ACC112 (cell line): ENCODE results near the gene GADD45A.
"Not testable (repeated sequence)": the region's sequence is repeated elsewhere in the genome, so short reads cannot be mapped to it uniquely, and the experiment has no call there.

ENCODE experiments used
- H2AFZ ChIP-seq: fragments of 200-600 bp; sonication (generic); one replicate; pipeline ENCODE4 v1.6.0; 2017; ENCODE audit warnings: antibody characterized with exemption, low read length; ENCODE audit not compliant: unreplicated experiment
- H3K27ac ChIP-seq: fragments of 200-600 bp; sonication (generic); 2 replicates; pipeline ENCODE4 v1.5.1; 2014; ENCODE audit warnings: low read depth, mild to moderate bottlenecking, antibody characterized with exemption, low read length, moderate library complexity
- H3K27me3 ChIP-seq: fragments of 200-600 bp; sonication (generic); 2 replicates; pipeline ENCODE4 v1.6.1; 2014; ENCODE audit warnings: mild to moderate bottlenecking, antibody characterized with exemption, low read length, moderate library complexity, mixed read lengths; ENCODE audit not compliant: insufficient read depth
- H3K36me3 ChIP-seq: fragments of 200-600 bp; sonication (generic); 2 replicates; pipeline ENCODE4 v1.6.1; 2016; ENCODE audit warnings: mild to moderate bottlenecking, antibody characterized with exemption, low read length, moderate library complexity, mixed read lengths; ENCODE audit not compliant: insufficient read depth
- H3K4me1 ChIP-seq: fragments of 200-600 bp; sonication (generic); one replicate; pipeline ENCODE4 v1.6.1; 2016; ENCODE audit warnings: low read length, mixed read lengths; ENCODE audit not compliant: insufficient read depth, unreplicated experiment, control insufficient read depth
- H3K4me3 ChIP-seq: fragments of 200-600 bp; sonication (generic); 2 replicates; pipeline ENCODE4 v1.5.1; 2014; ENCODE audit warnings: mild to moderate bottlenecking, low read depth, low read length
- H3K79me2 ChIP-seq: fragments of 200-600 bp; sonication (generic); one replicate; pipeline ENCODE4 v1.6.0; 2016; ENCODE audit warnings: low read length; ENCODE audit not compliant: control insufficient read depth, unreplicated experiment, insufficient read depth

Gene GADD45A

DNA sequence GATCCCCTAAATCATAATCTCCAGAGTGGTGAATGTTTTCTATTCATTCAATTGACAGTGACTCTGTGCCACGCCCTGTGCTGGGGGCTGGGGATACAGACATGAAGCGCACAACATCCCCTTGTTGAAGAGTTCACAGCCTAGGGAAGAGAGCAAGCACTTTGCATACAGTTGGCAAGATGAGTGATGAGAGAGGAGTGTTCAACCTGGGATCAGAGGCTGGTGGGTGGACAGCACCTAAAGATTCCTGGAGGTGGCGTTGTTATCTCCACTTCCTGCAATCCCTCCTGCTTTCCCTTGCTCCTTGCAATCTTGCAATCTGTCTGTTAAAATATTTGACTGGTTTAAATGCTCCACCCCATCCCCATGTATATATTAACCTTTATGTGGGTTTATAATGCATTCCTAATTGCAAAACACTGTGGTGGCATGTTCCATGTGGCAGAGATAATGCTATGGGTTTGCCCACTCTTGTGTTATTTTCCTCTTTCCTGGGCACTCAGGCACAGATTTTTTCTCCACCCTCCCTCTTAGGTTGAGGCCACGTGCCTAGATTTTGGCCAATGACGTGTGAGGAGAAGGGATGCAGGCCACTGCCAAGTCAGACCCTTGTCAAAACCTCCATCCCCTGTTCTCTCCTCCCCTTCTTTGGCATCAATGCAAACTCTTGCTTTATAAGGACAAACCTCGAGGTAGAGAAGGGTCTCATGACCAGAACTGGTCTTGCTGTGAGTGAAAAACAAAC lies 36.2 kb upstream of the GADD45A start:
- no peaks in the 10 kb centered on the region for H3K27me3 ChIP-seq
- no peak overlapping the region for H3K4me3 ChIP-seq
- no peak overlapping the region for H2AFZ ChIP-seq
- peaks cover 40% of the 10 kb centered on the region for H3K4me1 ChIP-seq
- no peaks in the 10 kb centered on the region for H3K36me3 ChIP-seq
- H3K27ac ChIP-seq = no peak overlapping the region
- no peaks in the 10 kb centered on the region for H3K79me2 ChIP-seq

DNA sequence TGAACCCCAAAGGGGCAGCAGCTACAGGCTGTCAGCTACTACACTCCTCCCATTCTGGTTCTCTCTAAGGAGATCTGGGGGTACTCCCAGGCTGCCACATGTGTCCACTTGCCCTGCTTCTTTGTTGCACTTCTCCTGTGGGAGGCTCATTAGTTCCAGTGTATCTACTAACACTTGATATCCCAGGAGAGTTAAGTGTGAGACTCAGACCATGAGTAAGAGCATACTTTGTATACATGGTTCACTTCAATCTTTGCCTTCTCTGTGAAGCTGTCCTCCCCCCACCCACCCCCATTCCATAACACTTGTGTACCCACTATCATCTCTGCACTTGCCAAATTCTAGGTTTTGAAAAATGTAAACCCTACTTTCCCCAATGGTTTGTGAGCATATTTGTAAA lies 34.9 kb upstream of the GADD45A start:
- no peaks in the 10 kb centered on the region for H3K27me3 ChIP-seq
- H3K4me3 ChIP-seq = no peak overlapping the region
- H3K36me3 ChIP-seq = no peaks in the 10 kb centered on the region
- H2AFZ ChIP-seq = no peak overlapping the region
- peaks cover 39% of the 10 kb centered on the region for H3K4me1 ChIP-seq
- no peaks in the 10 kb centered on the region for H3K79me2 ChIP-seq
- H3K27ac ChIP-seq = no peak overlapping the region

DNA sequence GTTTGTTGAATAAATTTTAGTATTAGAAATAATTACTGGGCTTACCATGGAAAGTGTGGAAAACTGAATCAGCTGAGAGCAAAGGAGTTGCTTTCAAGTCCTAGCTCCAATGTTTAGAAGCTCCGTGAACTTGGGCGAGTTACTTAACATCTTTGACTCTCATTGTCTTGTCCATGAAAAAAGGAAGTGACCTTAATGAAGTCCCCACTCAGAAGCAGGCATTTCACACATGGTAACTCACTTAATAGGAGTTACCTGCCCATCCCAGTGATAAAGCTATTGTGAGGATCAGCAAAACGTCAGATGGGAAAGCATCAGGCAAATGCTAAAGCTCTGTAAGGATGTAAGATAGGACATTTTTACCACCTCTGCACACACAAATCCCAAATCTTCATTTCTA lies 34.0 kb upstream of the GADD45A start:
- no peaks in the 10 kb centered on the region for H3K36me3 ChIP-seq
- no peak overlapping the region for H3K4me3 ChIP-seq
- H2AFZ ChIP-seq = no peak overlapping the region
- H3K79me2 ChIP-seq = no peaks in the 10 kb centered on the region
- no peak overlapping the region for H3K27ac ChIP-seq
- peaks cover 29% of the 10 kb centered on the region for H3K4me1 ChIP-seq
- H3K27me3 ChIP-seq = no peaks in the 10 kb centered on the region

- no peak overlapping the region for H3K4me3 ChIP-seq
- no peaks in the 10 kb centered on the region for H3K27me3 ChIP-seq
- no peak overlapping the region for H3K27ac ChIP-seq
- H3K36me3 ChIP-seq = no peaks in the 10 kb centered on the region
- no peak overlapping the region for H2AFZ ChIP-seq
- peaks cover 11% of the 10 kb centered on the region for H3K4me1 ChIP-seq
- H3K79me2 ChIP-seq = no peaks in the 10 kb centered on the region
Observed at GRCh38 chr1:67652800-67653199, 32.2 kb upstream of the GADD45A start.

- H3K27me3 ChIP-seq = no peaks in the 10 kb centered on the region
- H3K36me3 ChIP-seq = no peaks in the 10 kb centered on the region
- no peak overlapping the region for H2AFZ ChIP-seq
- no peaks in the 10 kb centered on the region for H3K79me2 ChIP-seq
- peaks cover 8% of the 10 kb centered on the region for H3K4me1 ChIP-seq
- no peak overlapping the region for H3K27ac ChIP-seq
- H3K4me3 ChIP-seq = no peak overlapping the region
Observed at GRCh38 chr1:67653304-67653703, 31.7 kb upstream of the GADD45A start.

- no peak overlapping the region for H3K4me3 ChIP-seq
- H2AFZ ChIP-seq = no peak overlapping the region
- no peaks in the 10 kb centered on the region for H3K27me3 ChIP-seq
- H3K27ac ChIP-seq = no peak overlapping the region
- H3K36me3 ChIP-seq = no peaks in the 10 kb centered on the region
- H3K4me1 ChIP-seq = peaks cover 8% of the 10 kb centered on the region
- no peaks in the 10 kb centered on the region for H3K79me2 ChIP-seq
Observed at GRCh38 chr1:67655581-67655980, 29.4 kb upstream of the GADD45A start.

DNA sequence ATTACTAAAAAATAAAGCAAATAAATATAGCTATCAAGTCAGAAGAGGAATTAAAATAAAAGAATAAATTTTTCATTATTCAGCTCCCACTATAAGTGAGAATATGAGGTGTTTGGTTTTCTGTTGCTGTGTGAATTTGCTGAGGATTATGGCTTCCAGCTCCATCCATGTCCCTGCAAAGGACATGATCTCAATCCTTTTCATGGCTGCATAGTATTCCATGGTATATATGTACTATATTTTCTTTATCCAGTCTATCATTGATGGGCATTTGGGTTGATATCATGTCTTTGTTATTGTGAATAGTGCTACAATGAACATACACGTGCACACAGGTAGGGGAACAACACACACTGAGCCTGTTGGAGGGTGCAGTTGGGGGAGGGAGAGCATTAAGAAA lies 27.8 kb upstream of the GADD45A start:
- not testable (repeated sequence) for H3K79me2 ChIP-seq, H3K36me3 ChIP-seq, H2AFZ ChIP-seq, H3K27me3 ChIP-seq, H3K4me1 ChIP-seq, H3K4me3 ChIP-seq, H3K27ac ChIP-seq

DNA sequence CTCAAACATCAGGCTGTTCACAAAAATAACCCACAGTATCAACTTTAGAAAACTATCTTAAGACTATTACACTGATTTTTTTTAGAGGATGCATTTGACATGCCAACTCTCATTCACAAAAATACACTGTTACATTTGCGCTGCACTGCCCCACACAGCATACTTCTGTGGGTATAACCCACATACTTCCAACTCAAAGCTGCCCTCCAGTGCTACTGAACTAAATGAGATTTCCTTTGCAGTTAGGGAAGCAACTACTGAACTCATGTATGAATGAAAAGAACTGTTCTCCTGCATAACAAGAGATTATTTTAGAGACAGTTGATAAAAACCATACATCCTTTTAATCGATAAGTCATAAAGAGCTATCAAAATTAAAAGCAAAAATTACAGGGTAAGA lies 25.8 kb upstream of the GADD45A start:
- Histone ChIP-seq H3K36me3 (no peaks in the 10 kb centered on the region), H3K4me1 (peaks cover 6% of the 10 kb centered on the region), H3K4me3 (no peak overlapping the region), H3K27ac (no peak overlapping the region), H3K27me3 (no peaks in the 10 kb centered on the region), H3K79me2 (no peaks in the 10 kb centered on the region), H2AFZ (no peak overlapping the region)

- Histone ChIP-seq H3K27me3 (no peaks in the 10 kb centered on the region), H3K4me3 (no peak overlapping the region), H3K79me2 (no peaks in the 10 kb centered on the region), H2AFZ (no peak overlapping the region), H3K4me1 (peaks cover 6% of the 10 kb centered on the region), H3K27ac (no peak overlapping the region), H3K36me3 (no peaks in the 10 kb centered on the region)
Observed at GRCh38 chr1:67662884-67663283, 22.1 kb upstream of the GADD45A start.

DNA sequence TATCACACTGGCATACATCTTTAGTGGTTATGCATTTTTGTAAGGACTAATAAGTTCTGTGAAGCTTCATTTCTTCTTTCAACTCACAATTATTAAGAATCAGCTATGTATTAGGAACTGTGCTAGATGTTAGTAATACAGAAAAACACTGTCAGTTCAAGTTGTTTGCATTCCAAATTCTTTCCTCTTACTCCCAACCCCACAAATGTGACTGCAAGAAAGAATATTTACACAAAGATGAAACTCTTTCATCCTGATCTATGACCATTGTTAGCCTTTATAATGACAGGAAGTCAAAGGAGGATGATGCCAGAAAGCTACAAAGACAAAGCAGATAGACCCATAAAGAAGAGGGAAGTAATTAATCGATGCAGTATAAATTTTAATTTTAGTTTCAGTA lies 21.0 kb upstream of the GADD45A start:
- no peaks in the 10 kb centered on the region for H3K36me3 ChIP-seq
- no peak overlapping the region for H3K4me3 ChIP-seq
- H3K27me3 ChIP-seq = no peaks in the 10 kb centered on the region
- peaks cover 6% of the 10 kb centered on the region for H3K4me1 ChIP-seq
- peak overlapping the region; percentile 37 for H2AFZ ChIP-seq
- H3K79me2 ChIP-seq = no peaks in the 10 kb centered on the region
- H3K27ac ChIP-seq = no peak overlapping the region

DNA sequence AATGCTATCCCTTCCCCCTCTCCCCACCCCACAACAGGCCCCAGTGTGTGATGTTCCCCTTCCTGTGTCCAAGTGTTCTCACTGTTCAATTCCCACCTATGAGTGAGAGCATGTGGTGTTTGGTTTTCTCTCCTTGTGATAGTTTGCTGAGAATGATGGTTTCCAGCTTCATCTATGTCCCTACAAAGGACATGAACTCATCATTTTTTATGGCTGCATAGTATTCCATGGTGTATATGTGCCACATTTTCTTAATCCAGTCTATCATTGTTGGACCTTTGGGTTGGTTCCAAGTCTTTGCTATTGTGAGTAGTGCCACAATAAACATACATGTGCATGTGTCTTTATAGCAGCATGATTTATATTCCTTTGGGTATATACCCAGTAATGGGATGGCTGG lies 19.7 kb upstream of the GADD45A start:
- H3K27ac ChIP-seq, H3K79me2 ChIP-seq, H3K4me1 ChIP-seq, H3K4me3 ChIP-seq, H2AFZ ChIP-seq, H3K36me3 ChIP-seq, H3K27me3 ChIP-seq: not testable (repeated sequence)
